Uterus (tissue), 4 donors: ENCODE measurements around the gene MTMR12. TPM values are rescaled to one million over a fixed set of nuclear protein-coding genes. Genes with fewer than 3 reads are reported as not detected.
"Not testable (repeated sequence)": the region's sequence is repeated elsewhere in the genome, so short reads cannot be mapped to it uniquely, and the experiment has no call there.

ENCODE experiments used
- DNase-seq, 2 donors: peaks; one replicate each; pipeline ENCODE4 v3.0.0-alpha.2; 2019 to 2020
- H3K27ac ChIP-seq, 2 donors: fragments of 200-600 bp; sonication (generic); 1 replicate in 1 of 2; 2 replicates in 1 of 2; pipeline ENCODE4 v1.5.1; 2016 to 2018
- H3K27me3 ChIP-seq, 2 donors: fragments of 200-600 bp; sonication (generic); one replicate each; pipeline ENCODE4 v1.5.1; 2018 to 2019; ENCODE audit warnings: control low read depth in 1 of 2
- H3K36me3 ChIP-seq, 2 donors: fragments of 200-600 bp; sonication (generic); one replicate each; pipeline ENCODE4 v1.5.1; 2019; ENCODE audit warnings: control low read depth in 1 of 2
- H3K4me1 ChIP-seq, 2 donors: fragments of 200-600 bp; sonication (generic); one replicate each; pipeline ENCODE4 v1.5.1; 2018 to 2019; ENCODE audit warnings: control low read depth in 1 of 2
- H3K4me3 ChIP-seq, 2 donors: fragments of 200-600 bp; sonication (generic); 1 replicate in 1 of 2; 2 replicates in 1 of 2; pipeline ENCODE4 v1.5.1; 2018 to 2019; ENCODE audit warnings: mild to moderate bottlenecking in 1 of 2
- H3K9me3 ChIP-seq, 2 donors: fragments of 200-600 bp; sonication (generic); one replicate each; pipeline ENCODE4 v1.5.1; 2019; ENCODE audit warnings: control low read depth in 1 of 2
- POLR2A ChIP-seq, 2 donors: fragments of 450-650 bp; IDR thresholded peaks; one replicate each; pipeline ENCODE4 v1.6.1; 2016; ENCODE audit warnings: antibody characterized with exemption in 2 of 2, mild to moderate bottlenecking in 1 of 2, moderate library complexity in 1 of 2
- intact Hi-C: fragments of 100-400 bp; cut with DNase I; formaldehyde crosslinking; loops from one replicate; pipeline ENCODE4 v1.15.1; 2023; ENCODE audit warnings: low total_unique reads
- total RNA-seq, 4 donors: library from RNA; depleted of rRNA in 3 of 4; stranded (reverse); fragments of >200 nt in 3 of 4; gene quantifications; one replicate each; pipeline versions ENCODE4 v1.1.0 to v1.2.4, GENCODE V29; 2014 to 2023
- TF ChIP-seq, protein P1 (sequence below), 4 experiments: fragments of 200-600 bp in 2 of 4; fragments of 450-650 bp in 2 of 4; sonication (generic) in 2 of 4; IDR thresholded peaks; one replicate each; pipeline ENCODE4 v1.5.1; 2016 to 2019; ENCODE audit warnings: antibody characterized with exemption in 4 of 4, mild to moderate bottlenecking in 2 of 4, moderate library complexity in 1 of 4
- donor health status: DM: yes; HTN: yes; CAD: no.

The MTMR12 gene
- total RNA-seq, 4 donors from 2014 or later, result 37.6 to 96.6 (median 54.6) TPM

DNA sequence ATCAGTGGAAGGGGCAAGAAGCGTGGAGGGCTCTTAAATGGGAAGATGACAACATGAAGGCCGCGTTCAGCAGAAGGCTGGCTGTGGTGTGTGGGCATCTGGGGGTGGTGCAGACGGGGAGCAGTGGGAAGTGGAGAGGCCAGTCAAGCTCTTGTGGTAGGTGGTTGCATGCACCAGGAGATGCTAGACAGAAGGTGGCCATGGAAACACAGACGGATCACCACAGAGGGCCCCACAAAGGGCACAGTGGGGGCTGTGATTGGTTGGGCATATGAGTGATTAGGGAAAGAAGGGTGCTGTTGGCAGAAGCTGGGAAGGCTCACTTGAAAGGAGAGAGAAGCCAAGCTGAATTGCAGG lies 14.7 kb downstream of the MTMR12 start:
- TF ChIP-seq, protein P1, sequence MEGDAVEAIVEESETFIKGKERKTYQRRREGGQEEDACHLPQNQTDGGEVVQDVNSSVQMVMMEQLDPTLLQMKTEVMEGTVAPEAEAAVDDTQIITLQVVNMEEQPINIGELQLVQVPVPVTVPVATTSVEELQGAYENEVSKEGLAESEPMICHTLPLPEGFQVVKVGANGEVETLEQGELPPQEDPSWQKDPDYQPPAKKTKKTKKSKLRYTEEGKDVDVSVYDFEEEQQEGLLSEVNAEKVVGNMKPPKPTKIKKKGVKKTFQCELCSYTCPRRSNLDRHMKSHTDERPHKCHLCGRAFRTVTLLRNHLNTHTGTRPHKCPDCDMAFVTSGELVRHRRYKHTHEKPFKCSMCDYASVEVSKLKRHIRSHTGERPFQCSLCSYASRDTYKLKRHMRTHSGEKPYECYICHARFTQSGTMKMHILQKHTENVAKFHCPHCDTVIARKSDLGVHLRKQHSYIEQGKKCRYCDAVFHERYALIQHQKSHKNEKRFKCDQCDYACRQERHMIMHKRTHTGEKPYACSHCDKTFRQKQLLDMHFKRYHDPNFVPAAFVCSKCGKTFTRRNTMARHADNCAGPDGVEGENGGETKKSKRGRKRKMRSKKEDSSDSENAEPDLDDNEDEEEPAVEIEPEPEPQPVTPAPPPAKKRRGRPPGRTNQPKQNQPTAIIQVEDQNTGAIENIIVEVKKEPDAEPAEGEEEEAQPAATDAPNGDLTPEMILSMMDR (IDR thresholded peaks at IDR 0.05), result no peak
- TF ChIP-seq POLR2A (IDR thresholded peaks at IDR 0.05), result no peak
- Histone ChIP-seq H3K36me3 (no peaks in the 10 kb centered on the region), H3K4me3 (no peak overlapping the region), H3K27ac (no peak overlapping the region), H3K27me3 (no peaks in the 10 kb centered on the region), H3K9me3 (no peaks in the 10 kb centered on the region), H3K4me1 (peaks cover 0 to 5% of the 10 kb centered on the region in 2 donors)
- DNase-seq, result no peak
- intact Hi-C loops, result no loop called here

DNA sequence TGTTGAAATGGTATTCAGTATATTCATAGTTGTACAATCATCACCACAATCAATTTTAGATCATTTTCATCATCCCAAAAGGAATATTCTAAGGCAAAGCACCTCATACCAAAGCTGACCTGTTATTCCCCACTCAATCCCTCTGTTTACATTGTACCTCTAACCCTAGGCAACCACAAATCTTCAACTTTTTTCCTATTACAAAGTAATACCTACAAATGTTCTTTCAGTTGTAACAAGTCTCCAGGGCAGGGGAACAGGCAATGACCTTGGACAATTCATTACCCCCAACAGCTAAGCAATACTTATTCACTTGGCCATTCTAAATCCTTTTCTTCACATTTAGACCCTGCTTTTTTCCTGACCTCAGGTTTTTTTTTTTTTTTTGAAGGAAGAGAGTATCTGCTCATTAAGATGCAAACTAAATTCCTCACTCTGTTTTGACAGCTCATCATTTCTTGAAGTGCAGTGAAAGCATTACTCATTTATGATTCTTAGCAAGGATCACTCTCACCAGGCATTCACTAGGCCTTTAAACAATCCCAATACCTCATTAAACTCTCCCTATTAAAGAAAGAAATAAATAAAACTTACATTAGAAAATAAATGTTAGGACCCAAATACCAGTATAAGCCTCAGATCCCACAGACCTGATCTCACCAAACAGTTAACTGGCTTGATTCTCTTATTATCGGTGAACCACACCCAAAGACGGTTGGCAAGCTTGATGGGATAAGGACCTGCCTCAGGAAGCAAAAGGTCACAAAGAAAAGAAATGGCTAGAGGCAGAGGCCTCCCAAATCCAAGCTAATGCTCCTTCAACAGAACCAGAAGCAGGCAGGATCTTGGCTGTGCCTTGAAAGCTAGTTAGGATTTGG lies 15.3 kb downstream of the MTMR12 start:
- peaks cover 0 to 5% of the 10 kb centered on the region in 2 donors for H3K4me1 ChIP-seq
- TF ChIP-seq, protein P1 (IDR thresholded peaks at IDR 0.05), result no peak
- no peak for TF ChIP-seq POLR2A (IDR thresholded peaks at IDR 0.05)
- H3K36me3 ChIP-seq, result no peaks in the 10 kb centered on the region
- intact Hi-C loops, result no loop called here
- H3K27me3 ChIP-seq, result no peaks in the 10 kb centered on the region
- no peak for DNase-seq
- H3K9me3 ChIP-seq, result no peaks in the 10 kb centered on the region
- no peak overlapping the region for H3K27ac ChIP-seq
- no peak overlapping the region for H3K4me3 ChIP-seq

DNA sequence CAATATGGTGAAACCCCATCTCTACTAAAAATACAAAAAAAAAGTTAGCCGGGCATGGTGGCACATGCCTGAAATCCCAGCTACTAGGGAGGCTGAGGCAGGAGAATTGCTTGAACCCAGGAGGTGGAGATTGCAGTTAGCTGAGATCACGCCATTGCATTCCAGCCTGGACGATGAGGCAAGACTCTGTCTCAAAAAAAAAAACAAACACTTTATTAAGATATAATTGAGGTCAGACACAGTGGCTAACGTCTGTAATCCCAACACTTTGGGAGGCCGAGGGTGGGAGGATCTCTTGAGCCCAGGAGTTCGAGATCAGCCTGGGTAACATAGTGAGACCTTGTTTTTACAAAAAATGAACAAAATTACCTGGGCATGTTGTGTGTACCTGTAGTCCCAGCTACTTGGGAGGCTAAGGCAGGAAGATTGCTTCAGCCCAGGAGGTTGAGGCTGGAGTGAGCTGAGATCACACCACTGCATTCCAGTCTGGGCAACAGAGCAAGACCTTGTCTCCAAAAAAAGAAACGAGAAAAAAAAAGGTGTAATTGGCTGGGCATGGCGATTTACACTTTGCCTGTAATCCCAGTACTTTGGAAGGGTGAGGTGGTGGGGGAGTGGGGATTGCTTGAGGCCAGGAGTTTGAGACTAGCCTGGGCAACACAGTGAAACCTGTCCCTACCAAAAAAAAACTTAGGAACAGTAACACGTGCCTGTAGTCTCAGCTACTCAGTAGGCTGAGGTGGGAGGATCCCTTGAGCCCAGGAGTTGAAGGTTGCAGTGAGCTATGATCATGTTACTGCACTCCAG lies 16.6 kb downstream of the MTMR12 start:
- H3K36me3 ChIP-seq, H3K9me3 ChIP-seq, H3K27ac ChIP-seq, intact Hi-C loops, H3K27me3 ChIP-seq, DNase-seq, H3K4me3 ChIP-seq, H3K4me1 ChIP-seq: not testable (repeated sequence)

DNA sequence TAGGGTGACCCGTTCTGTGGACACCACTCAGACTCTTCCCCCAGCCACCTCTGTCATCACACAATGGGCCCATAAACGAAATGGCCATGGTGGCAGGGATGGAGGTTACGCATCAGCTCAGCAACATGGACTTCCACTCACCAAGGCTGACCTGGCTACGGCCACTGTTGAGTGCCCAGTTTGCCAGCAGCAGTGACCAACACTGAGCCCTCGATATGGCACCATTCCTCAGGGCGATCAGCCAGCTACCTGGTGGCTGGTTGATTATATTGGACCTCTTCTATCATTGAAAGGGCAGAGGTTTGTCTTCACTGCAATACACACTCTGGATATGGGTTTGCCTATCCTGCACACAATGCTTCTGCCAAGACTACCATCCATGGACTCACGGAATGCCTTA lies 21.1 kb downstream of the MTMR12 start:
- DNase-seq, result no peak
- Histone ChIP-seq H3K27me3 (no peaks in the 10 kb centered on the region), H3K4me1 (no peaks in the 10 kb centered on the region), H3K36me3 (no peaks in the 10 kb centered on the region), H3K4me3 (no peak overlapping the region), H3K27ac (no peak overlapping the region), H3K9me3 (no peaks in the 10 kb centered on the region)
- TF ChIP-seq, protein P1 (IDR thresholded peaks at IDR 0.05), result no peak
- no peak for TF ChIP-seq POLR2A (IDR thresholded peaks at IDR 0.05)
- intact Hi-C loops, result no loop called here

DNA sequence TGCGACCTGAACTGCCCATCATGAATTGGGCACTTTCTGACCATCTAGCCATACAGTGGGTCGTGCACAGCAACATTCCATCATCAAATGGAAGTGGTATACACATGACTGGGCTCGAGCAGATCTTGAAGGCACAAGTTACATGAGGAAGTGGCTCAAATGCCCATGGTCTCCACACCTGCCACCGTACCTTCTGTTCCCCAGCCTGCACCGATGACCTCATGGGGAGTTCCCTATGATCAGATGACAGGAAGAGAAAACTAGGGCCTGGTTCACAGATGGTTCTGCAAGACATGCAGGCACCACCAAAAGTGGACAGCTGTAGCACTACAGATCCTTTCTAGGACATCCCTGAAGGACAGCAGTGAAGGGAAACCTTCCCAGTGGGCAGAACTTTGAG lies 21.8 kb downstream of the MTMR12 start:
- Histone ChIP-seq H3K27me3 (no peaks in the 10 kb centered on the region), H3K27ac (no peak overlapping the region), H3K4me1 (no peaks in the 10 kb centered on the region), H3K4me3 (no peak overlapping the region), H3K9me3 (no peaks in the 10 kb centered on the region), H3K36me3 (no peaks in the 10 kb centered on the region)
- no peak for DNase-seq
- intact Hi-C loops, result no loop called here
- TF ChIP-seq POLR2A (IDR thresholded peaks at IDR 0.05), result no peak
- TF ChIP-seq, protein P1 (IDR thresholded peaks at IDR 0.05), result no peak

DNA sequence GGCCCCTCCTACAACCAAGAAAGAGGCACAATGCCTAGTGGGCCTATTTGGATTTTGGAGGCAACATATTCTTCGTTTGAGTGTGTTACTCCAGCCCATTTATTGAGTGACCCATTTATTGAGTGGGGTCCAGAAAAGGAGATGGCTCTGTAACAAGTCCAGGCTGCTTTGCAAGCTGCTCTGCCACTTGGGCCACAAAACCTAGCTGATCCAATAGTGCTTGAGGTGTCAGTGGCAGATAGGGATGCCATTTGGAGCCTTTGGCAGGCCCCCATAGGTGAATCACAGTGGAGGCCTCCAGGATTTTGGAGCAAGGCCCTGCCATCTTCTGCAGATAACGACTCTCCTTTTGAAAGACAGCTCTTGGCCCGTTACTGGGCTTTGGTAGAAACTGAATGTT lies 22.2 kb downstream of the MTMR12 start:
- intact Hi-C loops, DNase-seq, H3K4me3 ChIP-seq, H3K27me3 ChIP-seq, H3K36me3 ChIP-seq, H3K9me3 ChIP-seq, H3K4me1 ChIP-seq, H3K27ac ChIP-seq: not testable (repeated sequence)

DNA sequence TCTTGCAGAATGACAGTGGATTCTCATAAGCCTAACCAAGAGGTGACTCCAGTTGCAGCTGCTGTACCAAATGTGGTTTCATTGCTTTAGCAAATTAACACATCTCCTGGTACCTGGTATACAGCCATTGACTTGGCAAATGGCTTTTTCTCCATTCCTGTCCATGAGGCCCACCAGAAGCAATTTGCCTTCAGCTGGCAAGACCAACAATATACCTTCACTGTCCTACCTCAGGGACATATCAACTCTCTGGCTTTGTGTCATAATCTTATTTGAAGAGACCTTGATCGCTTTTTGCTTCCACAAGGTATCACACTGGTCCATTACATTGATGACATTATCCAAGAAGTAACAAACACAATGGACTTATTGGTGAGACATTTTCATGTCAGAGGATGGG lies 22.8 kb downstream of the MTMR12 start:
- DNase-seq, H3K4me1 ChIP-seq, intact Hi-C loops, H3K4me3 ChIP-seq, H3K27me3 ChIP-seq, H3K36me3 ChIP-seq, H3K27ac ChIP-seq, H3K9me3 ChIP-seq: not testable (repeated sequence)

DNA sequence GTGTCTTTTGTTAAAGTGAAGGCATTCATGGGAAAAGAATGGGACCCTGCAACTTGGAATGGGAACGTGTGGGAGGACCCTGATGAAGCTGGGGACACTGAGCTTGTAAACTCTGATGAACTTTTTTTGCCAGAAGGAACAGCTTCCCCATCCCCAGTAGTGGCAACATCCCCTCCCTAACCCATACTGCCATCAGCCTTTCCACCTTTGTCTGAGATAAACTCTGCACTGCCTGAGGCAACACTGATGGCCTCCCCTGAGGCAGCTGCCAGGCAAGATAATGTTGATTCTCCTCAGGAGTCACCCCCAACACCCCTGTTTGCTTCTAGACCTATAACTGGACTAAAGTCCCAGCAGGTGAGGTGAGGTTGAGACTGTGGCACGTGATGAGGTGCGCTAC lies 24.6 kb downstream of the MTMR12 start:
- DNase-seq, H3K4me1 ChIP-seq, H3K4me3 ChIP-seq, intact Hi-C loops, H3K27me3 ChIP-seq, H3K27ac ChIP-seq, H3K9me3 ChIP-seq, H3K36me3 ChIP-seq: not testable (repeated sequence)

DNA sequence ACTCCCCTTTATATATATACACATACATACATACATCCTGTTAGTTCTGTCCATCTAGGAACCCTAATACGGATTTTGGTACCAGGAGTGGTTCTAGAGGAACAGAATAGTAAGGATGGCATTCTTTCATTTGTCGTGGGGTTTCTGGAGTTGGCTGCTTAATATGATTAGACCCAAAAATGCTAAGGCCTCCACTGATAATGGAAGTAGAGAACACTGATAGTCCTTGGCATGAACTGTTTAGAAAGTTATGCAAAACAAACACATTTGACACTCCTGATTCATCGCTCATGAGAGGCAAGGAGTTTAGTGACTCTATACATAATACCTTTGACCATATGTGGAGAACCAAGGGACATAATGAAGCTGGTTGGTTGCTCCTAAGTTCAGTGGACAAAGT lies 25.2 kb downstream of the MTMR12 start:
- H3K9me3 ChIP-seq, H3K36me3 ChIP-seq, intact Hi-C loops, H3K27ac ChIP-seq, H3K27me3 ChIP-seq, H3K4me3 ChIP-seq, H3K4me1 ChIP-seq, DNase-seq: not testable (repeated sequence)
